ENCODE data around the gene RMND1.
"Not testable (repeated sequence)": the region's sequence is repeated elsewhere in the genome, so short reads cannot be mapped to it uniquely, and the experiment has no call there.

The RMND1 gene

DNA sequence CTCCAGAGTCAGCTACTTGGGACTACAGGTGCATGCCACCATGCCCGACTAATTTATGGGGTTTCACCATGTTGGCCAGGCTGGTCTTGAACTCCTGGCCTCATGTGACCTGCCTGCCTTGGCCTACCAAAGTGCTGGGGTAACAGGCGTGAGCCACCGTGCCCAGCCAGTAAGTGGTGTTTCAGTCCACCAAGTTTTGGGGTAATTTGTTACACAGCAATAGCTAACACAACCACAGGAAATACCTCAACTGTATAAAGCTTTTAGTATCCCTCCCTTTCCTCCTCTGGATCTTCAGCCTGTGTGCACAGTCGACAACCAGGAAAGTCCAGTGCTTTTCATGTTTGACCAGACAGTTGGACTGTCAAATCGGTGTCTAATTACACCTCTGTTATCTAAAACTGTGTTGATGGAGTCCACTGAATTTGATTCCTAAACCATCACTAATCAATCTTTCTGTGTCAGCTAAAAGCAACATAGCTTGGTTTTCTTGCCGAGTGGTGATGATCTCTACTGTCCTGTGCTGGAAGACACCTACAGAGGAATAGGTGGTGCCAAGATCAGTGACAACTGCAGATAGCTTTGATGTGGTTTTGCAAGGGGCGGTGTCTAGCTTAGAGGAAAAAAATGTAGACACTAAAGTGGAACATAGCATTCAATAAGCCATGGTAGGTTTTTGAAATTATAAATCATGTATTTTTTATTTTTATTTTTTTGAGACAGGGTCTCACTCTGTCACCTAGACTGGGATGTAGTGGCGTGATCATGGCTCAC is 38.4 kb downstream of the RMND1 start:
- FAIRE-seq: no peak

GRCh38 chr6:151412909-151413308 is 39.0 kb downstream of the RMND1 start:
- FAIRE-seq: no peak

DNA sequence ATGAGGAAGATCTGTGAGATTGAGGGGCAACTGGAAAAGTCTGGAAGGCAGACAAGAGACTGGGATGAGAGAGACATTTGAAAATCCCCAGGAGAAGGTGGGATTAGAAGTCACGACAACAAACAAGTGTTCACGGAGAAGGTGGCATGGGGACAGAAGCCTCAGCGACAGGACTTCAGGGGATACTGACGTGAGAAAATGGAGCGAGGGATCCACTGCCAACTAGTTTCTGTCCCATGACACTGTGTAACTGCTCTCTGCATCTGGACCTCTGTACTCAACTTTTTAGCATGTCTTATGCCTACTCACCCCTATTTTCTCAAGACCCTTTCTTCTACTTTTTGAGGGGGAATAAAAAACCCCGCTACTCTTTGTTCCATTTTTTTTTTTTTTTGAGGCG is 42.2 kb downstream of the RMND1 start:
- FAIRE-seq: no peak

DNA sequence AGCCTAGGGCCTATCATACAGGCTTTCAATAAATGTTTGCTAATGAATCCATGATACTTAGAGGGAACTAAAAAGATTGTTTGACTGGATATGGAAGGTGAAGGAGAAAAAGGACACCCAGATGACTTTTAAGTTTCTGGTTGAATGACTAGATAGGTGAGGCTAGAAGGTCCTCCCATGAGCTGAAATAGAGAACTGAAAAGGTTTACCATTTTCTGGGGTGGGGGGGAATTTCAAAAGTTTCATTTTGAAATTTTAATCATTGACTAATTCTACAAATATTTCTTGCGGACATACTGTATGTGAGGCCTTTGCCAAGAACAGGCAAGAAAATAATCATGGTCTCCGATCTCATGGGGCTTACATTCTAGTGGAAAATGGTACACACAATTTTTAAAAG is 42.7 kb downstream of the RMND1 start:
- FAIRE-seq: no peak

GRCh38 chr6:151408858-151409257 is 43.1 kb downstream of the RMND1 start:
- no peak for FAIRE-seq

DNA sequence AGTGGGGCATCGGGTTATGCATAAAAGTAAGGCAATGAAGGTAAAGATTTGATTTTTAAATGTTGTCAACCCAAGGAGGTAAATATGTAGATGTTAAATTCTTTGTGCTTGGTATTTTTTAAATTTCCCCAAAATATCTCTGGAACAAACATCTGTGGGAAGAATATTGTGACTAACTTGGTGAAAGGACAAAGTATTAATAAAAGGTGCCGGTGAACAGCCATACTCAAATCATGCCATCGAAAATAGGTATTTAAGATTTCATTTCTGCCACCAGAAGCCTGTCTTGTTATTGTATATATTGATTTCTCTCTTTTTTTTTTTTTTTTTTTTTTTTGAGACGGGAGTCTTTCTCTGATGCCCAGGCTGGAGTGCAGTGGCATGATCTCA is 48.0 kb downstream of the RMND1 start:
- FAIRE-seq: no peak

- no peak for FAIRE-seq
These were observed 49.7 kb downstream of the RMND1 start for GRCh38 chr6:151402228-151402627.

GRCh38 chr6:151400473-151400872 is 51.5 kb downstream of the RMND1 start:
- no peak for FAIRE-seq

DNA sequence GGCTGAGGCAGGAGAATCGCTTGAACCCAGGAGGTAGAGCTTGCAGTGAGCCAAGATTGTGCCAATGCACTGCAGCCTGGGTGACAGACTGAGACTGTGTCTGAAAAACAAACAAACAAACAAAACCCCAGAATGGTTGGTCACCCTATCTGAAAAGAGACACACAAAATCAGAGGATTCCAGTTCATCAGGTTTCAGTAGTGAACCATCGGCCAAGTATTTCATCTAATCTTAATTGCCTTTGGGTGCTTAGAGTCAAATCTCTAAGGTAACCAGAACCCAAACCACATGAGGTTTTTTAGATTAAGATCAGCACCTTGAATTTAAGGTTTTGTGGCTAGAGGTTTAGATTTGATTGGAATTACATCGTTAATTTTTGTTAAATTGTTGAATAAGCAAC is 52.2 kb downstream of the RMND1 start:
- no peak for FAIRE-seq

DNA sequence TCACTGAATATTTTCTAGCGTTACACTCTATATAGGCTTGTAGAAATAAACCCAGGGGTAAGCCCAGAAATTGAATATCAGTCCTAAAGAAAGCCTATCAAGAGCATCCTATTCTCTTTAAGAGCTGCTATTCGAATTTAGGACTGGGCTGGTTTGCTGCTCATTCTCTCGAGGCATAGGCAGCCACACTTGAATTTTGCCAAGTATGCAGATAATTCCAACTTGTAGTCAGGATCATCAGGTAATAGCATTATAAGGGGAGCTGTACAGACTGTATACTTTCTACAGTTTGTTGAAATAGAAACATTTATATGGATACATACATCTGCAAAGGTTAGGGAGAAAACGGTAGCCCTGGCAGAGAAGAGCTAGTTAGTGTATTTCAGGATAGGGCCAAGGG is 58.5 kb downstream of the RMND1 start:
- no peak for FAIRE-seq

DNA sequence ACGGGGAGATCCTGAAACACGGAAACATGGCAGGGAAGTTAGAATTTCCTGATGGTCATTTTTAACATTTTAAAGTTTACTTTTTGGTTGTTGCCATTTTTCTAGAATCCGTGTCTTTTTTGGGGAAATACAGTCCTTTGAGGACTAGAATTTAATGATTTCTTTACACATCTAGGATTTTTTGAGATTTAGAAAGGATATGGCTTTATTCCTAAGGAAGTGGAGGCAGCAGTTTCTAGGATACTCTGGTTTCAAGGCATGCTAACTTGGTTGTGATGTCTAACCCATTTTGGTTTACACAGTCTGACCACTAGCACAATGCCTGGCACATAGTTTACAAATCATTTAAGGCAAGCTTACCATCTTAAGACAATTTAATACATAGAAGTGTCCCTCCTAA is 59.5 kb downstream of the RMND1 start:
- FAIRE-seq: no peak

DNA sequence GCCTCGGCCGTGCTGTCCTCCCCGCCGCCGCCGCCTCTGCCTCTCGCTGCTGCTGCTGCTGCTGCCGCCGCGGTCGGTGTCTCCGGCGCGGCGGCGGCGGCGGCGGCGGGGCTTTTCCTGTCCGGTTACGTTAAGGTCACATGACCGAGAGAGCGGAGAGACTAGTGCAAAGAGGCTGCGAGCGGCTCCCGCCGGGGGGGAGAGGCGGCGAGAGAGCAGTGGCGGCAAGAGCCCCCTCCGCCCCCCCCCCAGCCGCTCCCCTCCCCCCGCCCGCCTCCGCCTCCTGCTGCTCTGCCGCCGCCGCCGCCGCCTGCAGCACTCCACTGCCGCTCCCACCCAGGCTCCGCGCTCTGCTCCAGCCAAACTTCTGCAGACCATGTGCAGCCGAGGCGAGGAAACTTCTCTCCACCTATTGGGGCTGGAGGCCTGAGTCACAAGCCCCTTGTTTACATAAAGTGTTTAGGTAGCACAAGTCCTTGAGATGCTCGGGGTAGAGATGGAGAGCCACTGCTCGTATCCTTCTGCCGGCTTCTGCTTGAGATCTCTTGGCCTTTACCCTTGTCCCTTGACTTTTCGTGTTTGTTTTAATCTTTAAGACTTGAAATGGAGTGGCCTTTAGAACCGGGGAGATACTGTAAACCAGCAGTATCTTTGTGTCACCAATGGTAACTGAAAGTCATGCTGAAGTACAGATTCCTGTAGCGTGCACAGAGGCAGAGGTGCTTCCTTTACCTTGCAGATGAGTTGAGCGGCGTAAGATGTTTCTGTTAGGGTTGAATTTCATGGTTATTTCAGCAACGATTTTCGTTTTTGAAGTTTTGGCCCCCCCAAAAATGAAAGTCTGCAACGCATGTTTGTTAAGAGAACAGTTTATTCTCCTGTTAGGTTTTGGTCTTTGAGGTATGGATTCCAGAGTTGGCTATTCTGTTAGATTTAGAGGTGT is 60.2 kb downstream of the RMND1 start, which contains the start of gene ZBTB2:
Gene ZBTB2, minus strand, starts transcription at position 89 of the 943 bp plus-strand sequence. CDS start 17,922 bp downstream, outside the sequence.
- FAIRE-seq: no peak

GRCh38 chr6:151390851-151391470 is 61.0 kb downstream of the RMND1 start:
- FAIRE-seq: no peak

- FAIRE-seq: no peak
These were observed 61.6 kb downstream of the RMND1 start for GRCh38 chr6:151390276-151390850.

GRCh38 chr6:151389618-151390275 is 62.2 kb downstream of the RMND1 start:
- FAIRE-seq: no peak

DNA sequence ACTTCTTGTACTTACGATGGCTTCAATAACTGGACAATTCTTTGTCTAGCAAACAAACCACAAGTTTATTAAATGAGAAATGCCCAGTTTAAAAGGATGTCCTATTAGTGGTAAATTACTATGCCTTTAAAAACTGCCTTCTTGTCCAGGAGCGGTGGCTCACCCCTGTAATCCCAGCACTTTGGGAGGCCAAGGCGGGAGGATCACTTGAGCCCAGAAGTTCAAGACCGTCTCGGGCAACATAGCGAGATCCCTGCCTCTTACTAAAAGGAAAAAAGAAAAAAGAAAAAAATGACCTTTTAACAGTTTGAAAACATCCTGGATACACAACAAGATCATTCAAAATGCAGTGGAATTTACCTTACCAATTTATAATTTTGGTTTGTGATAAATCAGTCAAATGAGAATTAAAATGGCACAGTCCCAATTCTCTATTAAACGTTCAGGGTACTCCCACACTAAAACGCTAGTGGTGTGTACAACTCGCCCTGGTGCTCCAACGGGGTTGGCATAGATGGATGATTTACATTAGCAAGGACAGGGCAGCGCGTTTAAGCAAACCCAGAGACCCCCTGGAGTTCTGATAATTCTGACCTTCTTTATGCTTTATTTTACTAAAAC is 62.8 kb downstream of the RMND1 start:
- peak; percentile 80 for FAIRE-seq

DNA sequence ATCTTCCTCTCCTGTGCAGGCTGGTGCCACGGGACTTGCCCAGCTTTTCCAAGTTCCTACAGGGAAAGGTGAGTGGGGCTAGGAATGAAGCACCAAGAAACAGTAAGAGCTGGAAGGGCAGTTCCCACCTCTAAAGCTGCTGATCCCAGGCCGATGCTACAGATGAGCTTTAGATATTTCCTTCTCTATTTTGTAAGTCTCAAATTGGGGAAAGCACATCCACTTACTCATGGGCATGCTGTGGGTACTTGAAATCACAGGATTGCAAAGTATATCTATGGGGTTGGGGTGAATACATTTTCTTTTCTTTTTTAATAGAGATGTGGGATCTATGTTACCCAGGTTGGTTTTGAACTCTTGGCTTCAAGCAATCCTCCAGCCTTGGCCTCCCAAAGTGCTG is 63.7 kb downstream of the RMND1 start:
- FAIRE-seq: no peak

DNA sequence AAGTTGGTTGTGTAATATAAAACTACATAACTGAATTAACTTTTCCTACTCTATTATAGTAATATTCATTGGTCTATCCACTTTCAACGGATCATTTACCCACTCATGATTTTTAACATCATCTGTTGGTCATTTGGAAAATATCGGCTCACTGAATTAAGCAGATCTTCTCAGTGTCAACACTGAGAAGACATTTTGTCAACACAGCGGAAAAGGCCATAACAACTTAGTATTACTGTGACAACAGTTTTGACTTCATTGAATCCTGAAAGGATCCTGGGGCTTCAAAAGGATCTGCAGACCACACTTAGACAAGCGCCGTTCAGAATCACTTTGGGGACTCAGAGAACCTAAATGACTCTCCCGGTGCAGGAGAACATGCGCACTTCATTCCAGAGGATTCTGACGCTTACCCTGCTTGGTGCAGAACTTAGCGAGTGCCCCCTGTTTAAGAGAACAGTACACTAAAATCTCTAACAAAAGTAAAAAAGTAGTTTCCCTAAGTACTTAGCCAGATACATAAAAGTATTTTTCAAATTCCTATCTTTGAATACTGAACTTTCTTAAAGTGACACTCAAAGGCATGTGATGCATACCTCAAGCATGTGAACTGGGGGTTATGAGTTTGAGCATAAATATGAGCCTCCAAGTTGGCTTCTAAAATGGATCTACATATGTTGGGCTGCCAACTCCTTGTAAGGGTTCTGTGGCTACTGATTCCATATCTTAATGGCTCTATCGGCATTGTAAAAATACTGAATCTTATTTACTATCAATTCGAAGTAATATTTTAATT is 64.6 kb downstream of the RMND1 start:
- FAIRE-seq: no peak

DNA sequence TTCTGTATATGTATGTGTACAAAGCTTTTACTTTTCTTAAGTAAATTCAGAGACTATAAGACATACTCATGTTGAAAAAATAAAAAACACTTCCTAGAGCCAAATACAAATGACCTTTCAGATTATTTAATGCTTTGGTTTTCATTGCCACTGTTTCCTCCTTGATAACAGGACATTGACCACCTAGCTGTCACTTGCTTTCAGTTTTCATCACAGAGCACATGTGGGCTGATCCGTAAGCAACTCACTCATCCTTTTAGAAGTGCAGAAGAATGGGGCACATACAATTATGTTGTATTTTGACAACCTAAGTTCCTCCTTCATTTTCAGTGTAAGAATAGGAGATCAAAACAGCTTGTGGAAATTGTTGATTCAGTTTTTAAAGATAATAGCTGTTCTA is 66.7 kb downstream of the RMND1 start:
- FAIRE-seq: no peak

GRCh38 chr6:151384151-151384550 is 67.8 kb downstream of the RMND1 start:
- FAIRE-seq: no peak

- FAIRE-seq: not testable (repeated sequence)
These were observed 69.3 kb downstream of the RMND1 start for GRCh38 chr6:151382631-151383030.

Measured in endometrium (tissue), 2 donors.